GM10248 (cell line): Measurements from ENCODE around the gene DCTN1.

ENCODE experiments used
- CTCF ChIA-PET: fragments of 300-600 bp; sonication (Branson Sonifier 250); formaldehyde crosslinking; extraction: SDS; loops from one replicate; lab custom pipeline; 2021; ENCODE audit warnings: antibody characterized with exemption; lab: Yijun Ruan, JAX
- POLR2A ChIA-PET: fragments of 350-650 bp; sonication (Branson Sonifier 250); formaldehyde crosslinking; extraction: SDS; loops from one replicate; lab custom pipeline; 2020; ENCODE audit warnings: antibody characterized with exemption; lab: Yijun Ruan, JAX
- DNase-seq: peaks from one replicate; pipeline ENCODE4 v3.0.0; 2012; ENCODE audit errors: extremely low spot score
- TF ChIP-seq, protein P1 (sequence below): IDR thresholded peaks from 2 replicates; pipeline ENCODE4 v1.5.1; 2012; ENCODE audit warnings: mild to moderate bottlenecking, low read depth; ENCODE audit errors: extremely low read depth, missing control alignments, control extremely low read depth

The DCTN1 gene

DNA sequence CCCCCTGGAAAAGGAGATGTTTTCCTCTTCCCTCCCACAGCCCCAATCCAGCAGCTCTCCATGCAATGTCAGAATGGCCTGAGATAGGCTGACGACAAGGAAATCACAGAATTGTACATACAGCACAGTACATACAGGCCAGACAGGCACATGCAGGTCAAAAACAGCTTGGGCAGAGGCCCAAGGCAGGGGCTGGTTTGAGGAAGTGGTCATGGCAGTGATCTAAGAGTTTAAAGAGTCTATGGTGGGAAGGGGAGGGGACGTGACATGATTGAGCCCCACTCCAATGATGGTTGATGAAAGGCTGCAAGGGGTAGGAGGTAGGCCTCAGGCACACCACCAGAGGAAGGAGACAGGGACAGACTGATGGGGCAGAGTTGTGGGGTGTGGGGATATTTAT is 4.3 kb downstream of the DCTN1 start:
- ChIA-PET CTCF (interaction anchor here (4.1 kb wide), 1 partner anchor 16 kb away, joined by 17 read pairs; no protein-coding TSS in a partner anchor), POLR2A (no interaction called here)
- DNase-seq: no peak
- TF ChIP-seq, protein P1, sequence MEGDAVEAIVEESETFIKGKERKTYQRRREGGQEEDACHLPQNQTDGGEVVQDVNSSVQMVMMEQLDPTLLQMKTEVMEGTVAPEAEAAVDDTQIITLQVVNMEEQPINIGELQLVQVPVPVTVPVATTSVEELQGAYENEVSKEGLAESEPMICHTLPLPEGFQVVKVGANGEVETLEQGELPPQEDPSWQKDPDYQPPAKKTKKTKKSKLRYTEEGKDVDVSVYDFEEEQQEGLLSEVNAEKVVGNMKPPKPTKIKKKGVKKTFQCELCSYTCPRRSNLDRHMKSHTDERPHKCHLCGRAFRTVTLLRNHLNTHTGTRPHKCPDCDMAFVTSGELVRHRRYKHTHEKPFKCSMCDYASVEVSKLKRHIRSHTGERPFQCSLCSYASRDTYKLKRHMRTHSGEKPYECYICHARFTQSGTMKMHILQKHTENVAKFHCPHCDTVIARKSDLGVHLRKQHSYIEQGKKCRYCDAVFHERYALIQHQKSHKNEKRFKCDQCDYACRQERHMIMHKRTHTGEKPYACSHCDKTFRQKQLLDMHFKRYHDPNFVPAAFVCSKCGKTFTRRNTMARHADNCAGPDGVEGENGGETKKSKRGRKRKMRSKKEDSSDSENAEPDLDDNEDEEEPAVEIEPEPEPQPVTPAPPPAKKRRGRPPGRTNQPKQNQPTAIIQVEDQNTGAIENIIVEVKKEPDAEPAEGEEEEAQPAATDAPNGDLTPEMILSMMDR: no peak

DNA sequence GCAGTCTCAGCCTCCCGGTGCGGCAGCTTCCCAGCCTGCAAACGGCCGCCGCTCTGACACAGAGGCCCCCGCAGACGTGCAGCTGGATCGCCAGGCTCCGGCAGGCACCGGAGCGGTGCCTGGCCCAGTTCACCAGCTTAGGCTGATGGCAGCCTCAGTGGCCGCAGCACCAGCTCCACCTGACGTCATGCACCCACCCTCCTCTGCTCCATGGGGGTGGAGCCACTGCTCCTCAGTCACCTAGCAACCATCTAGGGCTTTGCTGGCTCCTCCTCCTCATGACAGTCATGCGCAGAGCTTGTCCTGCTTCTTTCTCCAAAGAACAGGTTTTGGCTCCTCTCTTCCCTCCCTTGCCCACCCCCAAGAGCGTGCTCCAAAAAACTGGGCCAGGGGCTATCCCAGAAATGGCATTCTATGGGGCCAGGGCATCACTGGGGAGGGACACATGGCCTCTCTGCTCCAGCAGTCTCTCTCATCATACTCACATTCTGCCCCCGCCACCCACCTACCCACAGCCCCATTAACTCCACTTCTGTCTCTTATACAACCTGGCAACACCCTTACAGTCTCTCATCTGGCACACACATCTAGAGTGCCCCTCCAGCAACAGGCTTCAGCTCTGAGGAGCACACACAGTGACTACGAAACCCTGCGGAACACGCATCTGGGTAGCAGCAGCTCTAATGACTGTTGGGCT is 5.5 kb downstream of the DCTN1 start:
- ChIA-PET CTCF (interaction anchor here (4.1 kb wide), 1 partner anchor 17 kb away, joined by 17 read pairs; no protein-coding TSS in a partner anchor), POLR2A (no interaction called here)
- TF ChIP-seq, protein P1: no peak
- no peak for DNase-seq

DNA sequence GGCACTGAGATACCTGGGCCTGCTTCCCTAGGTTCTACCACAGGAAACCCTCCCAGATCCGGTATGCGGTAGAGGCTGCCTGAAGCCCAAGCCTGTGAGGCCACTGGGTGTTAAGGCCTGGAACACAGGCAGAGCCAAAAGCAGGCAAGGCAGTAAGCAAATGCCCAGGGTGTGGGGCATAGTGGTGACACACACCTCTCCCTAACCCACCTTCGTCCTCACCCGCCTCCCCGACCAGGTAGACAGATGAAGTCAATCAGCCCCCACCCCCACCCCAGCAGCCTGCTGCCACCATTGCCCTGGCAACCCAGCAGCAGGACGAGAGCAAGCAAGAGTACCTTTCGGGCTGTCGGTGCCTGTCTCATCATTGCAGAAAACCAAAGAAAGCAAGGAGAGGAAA is 6.1 kb downstream of the DCTN1 start:
- ChIA-PET POLR2A (no interaction called here), CTCF (interaction anchor here (4.1 kb wide), 1 partner anchor 18 kb away, joined by 17 read pairs; no protein-coding TSS in a partner anchor)
- DNase-seq: no peak
- TF ChIP-seq, protein P1: no peak

DNA sequence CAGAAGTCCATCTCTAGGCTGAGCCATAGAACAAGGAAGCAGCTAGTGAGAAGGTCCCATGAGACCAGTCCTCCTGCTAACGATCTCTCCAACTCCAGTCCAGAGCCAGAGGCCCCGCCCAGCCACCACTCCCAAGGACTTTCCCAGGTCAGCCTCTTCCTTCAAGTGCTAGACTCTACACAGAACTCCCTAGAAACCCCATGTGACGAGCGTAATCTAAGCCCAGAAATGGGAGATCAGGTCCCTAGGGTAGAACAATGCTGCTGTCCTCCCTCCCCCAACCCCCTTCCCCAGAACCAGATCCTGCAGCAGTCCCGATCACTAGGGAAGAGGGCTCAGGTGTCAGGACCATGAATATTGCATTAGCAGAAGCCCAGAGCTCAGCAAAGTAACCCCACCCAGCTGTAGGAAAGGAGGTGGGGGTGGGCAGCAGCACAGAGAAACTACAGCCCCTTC is 6.9 kb downstream of the DCTN1 start:
- ChIA-PET CTCF (interaction anchor here (1.4 to 4.1 kb wide), 2 partner anchors 19 to 123 kb away, joined by 3 to 17 read pairs; no protein-coding TSS in a partner anchor), POLR2A (no interaction called here)
- DNase-seq: no peak
- TF ChIP-seq, protein P1: no peak

DNA sequence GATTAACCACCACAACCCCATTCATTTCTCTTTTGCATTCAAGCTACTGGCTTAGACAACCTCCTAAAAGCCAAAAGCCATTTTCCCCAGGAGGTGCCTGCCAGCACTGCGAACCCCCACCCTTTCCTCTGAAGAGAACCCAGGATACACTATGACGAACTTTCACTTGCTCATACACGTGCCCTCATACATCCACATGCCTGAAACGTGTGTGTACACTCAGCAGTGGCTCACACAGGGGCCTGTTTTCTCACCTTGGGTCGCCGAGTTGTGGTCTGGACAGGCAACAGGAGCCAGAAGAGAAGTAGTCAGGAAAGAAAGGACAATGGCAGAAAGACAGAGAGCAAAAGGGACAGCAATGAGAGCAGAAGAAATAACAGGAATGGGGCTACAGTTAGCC is 7.4 kb downstream of the DCTN1 start:
- ChIA-PET POLR2A (no interaction called here), CTCF (interaction anchor here (1.4 kb wide), 1 partner anchor 123 kb away, joined by 3 read pairs; no protein-coding TSS in a partner anchor)
- DNase-seq: no peak
- TF ChIP-seq, protein P1: no peak

DNA sequence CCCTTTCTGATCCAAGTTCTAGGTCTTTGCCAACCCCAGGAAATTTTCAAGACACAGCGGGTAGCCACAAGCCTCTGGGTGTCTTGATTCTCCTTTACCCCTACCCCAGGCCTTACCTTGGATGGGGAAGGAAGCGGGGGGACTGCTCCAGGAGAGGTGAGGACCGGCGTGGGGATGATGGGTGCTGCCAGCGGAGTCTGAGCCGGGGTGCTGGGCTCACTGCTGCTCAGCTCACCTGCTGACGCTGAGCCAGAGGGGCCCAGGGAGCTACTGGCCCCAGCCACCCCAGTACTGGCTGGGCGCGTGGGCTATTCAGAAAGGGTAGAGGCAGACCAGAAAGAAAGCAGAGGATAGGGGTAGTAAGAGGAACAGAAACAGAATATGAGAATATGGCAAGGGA is 8.7 kb downstream of the DCTN1 start:
- CTCF ChIA-PET: interaction anchor here (2.2 kb wide), 1 partner anchor 37 kb away, joined by 8 read pairs; no protein-coding TSS in a partner anchor
- TF ChIP-seq, protein P1: no peak
- POLR2A ChIA-PET: no interaction called here
- DNase-seq: no peak
